Skin epidermis (tissue), 12 donors: ENCODE results near the gene CEP192.
A peak's percentile ranks its signal among the peaks of the same experiment; 100 is the strongest.
"Not testable (repeated sequence)": the region's sequence is repeated elsewhere in the genome, so short reads cannot be mapped to it uniquely, and the experiment has no call there.

Source experiments
- H3K27ac ChIP-seq, 21 experiments: fragments of 200-600 bp; sonication (generic) in 11 of 21; one replicate each; pipeline ENCODE4 v1.5.0; 2020; ENCODE audit warnings: mild to moderate bottlenecking in 3 of 21, inconsistent platforms in 2 of 21, moderate library complexity in 2 of 21
- H3K4me3 ChIP-seq, 7 experiments: fragments of 200-600 bp; sonication (generic) in 2 of 7; one replicate each; pipeline ENCODE4 v1.5.0; 2020; ENCODE audit warnings: inconsistent platforms in 2 of 7, mild to moderate bottlenecking in 2 of 7, moderate library complexity in 1 of 7

Gene CEP192

GRCh38 chr18:12990641-12990966, 558 bp upstream of the CEP192 start:
- peak overlapping the region in 20 of 21 experiments; percentile 53 to 95 (median 84) for H3K27ac ChIP-seq
- peak overlapping the region; percentile 82 to 93 (median 84) for H3K4me3 ChIP-seq

GRCh38 chr18:12991821-12992179, 638 bp downstream of the CEP192 start:
- peak overlapping the region in 20 of 21 experiments; percentile 74 to 95 (median 89) for H3K27ac ChIP-seq
- peak overlapping the region; percentile 82 to 93 (median 84) for H3K4me3 ChIP-seq

GRCh38 chr18:12993439-12993838, 2.3 kb downstream of the CEP192 start:
- Histone ChIP-seq H3K27ac (no peak overlapping the region), H3K4me3 (no peak overlapping the region)

- Histone ChIP-seq H3K27ac (no peak overlapping the region), H3K4me3 (no peak overlapping the region)
These were observed 4.3 kb downstream of the CEP192 start for GRCh38 chr18:12995424-12995823.

- no peak overlapping the region for H3K4me3 ChIP-seq
- H3K27ac ChIP-seq, result no peak overlapping the region
These were observed 4.9 kb downstream of the CEP192 start for GRCh38 chr18:12995952-12996477.

GRCh38 chr18:12996661-12997292, 5.6 kb downstream of the CEP192 start:
- Histone ChIP-seq H3K27ac (no peak overlapping the region), H3K4me3 (no peak overlapping the region)

- H3K4me3 ChIP-seq, H3K27ac ChIP-seq: not testable (repeated sequence)
These were observed 6.2 kb downstream of the CEP192 start for GRCh38 chr18:12997330-12997729.

- no peak overlapping the region for H3K27ac ChIP-seq
These were observed 7.3 kb downstream of the CEP192 start for GRCh38 chr18:12998332-12999060.

GRCh38 chr18:13003466-13003896, 12.3 kb downstream of the CEP192 start:
- no peak overlapping the region for H3K4me3 ChIP-seq
- H3K27ac ChIP-seq, result no peak overlapping the region

More at GRCh38 chr18:12998332-12999060, 7.3 kb downstream of the CEP192 start:
- H3K4me3 ChIP-seq, result no peak overlapping the region

- H3K4me3 ChIP-seq, result no peak overlapping the region
- no peak overlapping the region for H3K27ac ChIP-seq
These were observed 13.2 kb downstream of the CEP192 start for GRCh38 chr18:13004396-13004795.

- H3K27ac ChIP-seq, result no peak overlapping the region
- no peak overlapping the region for H3K4me3 ChIP-seq
These were observed 14.1 kb downstream of the CEP192 start for GRCh38 chr18:13005289-13005688.

GRCh38 chr18:13006531-13007247, 15.5 kb downstream of the CEP192 start:
- H3K4me3 ChIP-seq, result no peak overlapping the region
- peak overlapping the region in 4 of 21 experiments; percentile 15 to 31 (median 18) for H3K27ac ChIP-seq

GRCh38 chr18:13007248-13007560, 16.0 kb downstream of the CEP192 start:
- H3K4me3 ChIP-seq, result no peak overlapping the region
- peak overlapping the region in 3 of 21 experiments; percentile 15 to 31 (median 19) for H3K27ac ChIP-seq

- Histone ChIP-seq H3K4me3 (no peak overlapping the region), H3K27ac (no peak overlapping the region)
These were observed 20.6 kb downstream of the CEP192 start for GRCh38 chr18:13011719-13012118.

GRCh38 chr18:13014232-13014631, 23.1 kb downstream of the CEP192 start:
- Histone ChIP-seq H3K27ac (no peak overlapping the region), H3K4me3 (no peak overlapping the region)

GRCh38 chr18:13014818-13015217, 23.7 kb downstream of the CEP192 start:
- H3K4me3 ChIP-seq, result no peak overlapping the region
- no peak overlapping the region for H3K27ac ChIP-seq

- H3K27ac ChIP-seq, result no peak overlapping the region
- H3K4me3 ChIP-seq, result no peak overlapping the region
These were observed 26.2 kb downstream of the CEP192 start for GRCh38 chr18:13017247-13017875.

- Histone ChIP-seq H3K4me3 (no peak overlapping the region), H3K27ac (no peak overlapping the region)
These were observed 27.2 kb downstream of the CEP192 start for GRCh38 chr18:13018374-13018773.

- no peak overlapping the region for H3K27ac ChIP-seq
- no peak overlapping the region for H3K4me3 ChIP-seq
These were observed 28.1 kb downstream of the CEP192 start for GRCh38 chr18:13019301-13019700.

- no peak overlapping the region for H3K27ac ChIP-seq
- no peak overlapping the region for H3K4me3 ChIP-seq
These were observed 31.5 kb downstream of the CEP192 start for GRCh38 chr18:13022644-13023043.
